H1 (cell line): ENCODE measurements around the gene SPECC1. TPM values are rescaled to one million over a fixed set of nuclear protein-coding genes. Genes with fewer than 3 reads are reported as not detected.
"Not testable (repeated sequence)": the region's sequence is repeated elsewhere in the genome, so short reads cannot be mapped to it uniquely, and the experiment has no call there.

ENCODE experiments used
- CTCF ChIA-PET: fragments of 300-600 bp; sonication (Branson Sonifier 250); formaldehyde crosslinking; loops from one replicate; lab custom pipeline; 2021; ENCODE audit not compliant: partially characterized antibody; lab: Charles Lee
- POLR2A ChIA-PET: fragments of 300-600 bp; sonication (Branson Sonifier 250); formaldehyde crosslinking; loops from one replicate; lab custom pipeline; 2021; ENCODE audit warnings: inconsistent platforms; ENCODE audit not compliant: partially characterized antibody; lab: Charles Lee
- DNase-seq, 2 experiments: peaks; one replicate each; pipeline versions ENCODE4 v3.0.0 to v3.0.0-alpha.2; 2010 to 2022; ENCODE audit warnings: low spot score in 2 of 2, low read depth in 1 of 2, mixed read lengths in 1 of 2
- FAIRE-seq: peaks from 2 replicates; lab custom pipeline; 2011; peaks lifted over from hg19 to GRCh38; lab: Jason Lieb, UNC
- H2AFZ ChIP-seq: 2 replicates; pipeline ENCODE4 v1.8.1; 2012; ENCODE audit warnings: low read length, inconsistent platforms
- H2AK5ac ChIP-seq: 2 replicates; pipeline ENCODE4 v1.6.1; 2013; ENCODE audit warnings: low read depth, low read length
- H2BK120ac ChIP-seq: replicated peaks from 2 replicates; pipeline ENCODE3; 2013; ENCODE audit warnings: low read depth, low read length, inconsistent platforms
- H2BK12ac ChIP-seq: 2 replicates; pipeline ENCODE4 v1.6.1; 2013; ENCODE audit warnings: low read depth, low read length
- H2BK15ac ChIP-seq: 2 replicates; pipeline ENCODE4 v1.6.1; 2013; ENCODE audit warnings: low read length
- H2BK20ac ChIP-seq: 2 replicates; pipeline ENCODE4 v1.6.1; 2013; ENCODE audit warnings: low read length
- H2BK5ac ChIP-seq: 2 replicates; pipeline ENCODE4 v1.6.1; 2013; ENCODE audit warnings: low read depth, low read length
- H3K14ac ChIP-seq: 2 replicates; pipeline ENCODE4 v1.6.1; 2013; ENCODE audit warnings: inconsistent platforms; ENCODE audit not compliant: insufficient read length
- H3K18ac ChIP-seq: 2 replicates; pipeline ENCODE4 v1.6.1; 2013; ENCODE audit warnings: low read length; ENCODE audit errors: extremely low read depth
- H3K23ac ChIP-seq: 2 replicates; pipeline ENCODE4 v1.6.1; 2013; ENCODE audit warnings: inconsistent platforms; ENCODE audit not compliant: insufficient read length
- H3K23me2 ChIP-seq: 2 replicates; pipeline ENCODE4 v1.6.1; 2013; ENCODE audit warnings: low read depth, low read length
- H3K27ac ChIP-seq: 2 replicates; pipeline ENCODE4 v1.6.1; 2011; ENCODE audit warnings: low read depth, low read length, inconsistent platforms
- H3K27me3 ChIP-seq, 4 experiments: replicated peaks in 1 of 4; 1 replicate in 1 of 4; 2 replicates in 3 of 4; pipeline versions ENCODE4 v1.6.1 to v1.8.1; 2011 to 2013; ENCODE audit warnings: low read length in 3 of 4, mild to moderate bottlenecking in 3 of 4, inconsistent platforms in 2 of 4, mixed read lengths in 2 of 4, moderate library complexity in 1 of 4; ENCODE audit not compliant: control insufficient read depth in 3 of 4, insufficient read depth in 3 of 4; ENCODE audit errors: extremely low read depth in 1 of 4
- H3K36me3 ChIP-seq, 4 experiments: 2 replicates each; pipeline versions ENCODE4 v1.6.1 to v1.8.1; 2011 to 2013; ENCODE audit warnings: mild to moderate bottlenecking in 4 of 4, low read length in 3 of 4, moderate library complexity in 2 of 4, control low read depth in 1 of 4, inconsistent platforms in 1 of 4; ENCODE audit not compliant: insufficient read depth in 4 of 4, control insufficient read depth in 2 of 4
- H3K4ac ChIP-seq: replicated peaks from 2 replicates; pipeline ENCODE3; 2013; ENCODE audit warnings: low read length, low read depth, mixed read lengths, inconsistent platforms; ENCODE audit not compliant: insufficient read length
- H3K4me1 ChIP-seq, 4 experiments: replicated peaks in 1 of 4; 1 replicate in 1 of 4; 2 replicates in 3 of 4; pipeline versions ENCODE4 v1.6.1 to v1.8.1; 2011 to 2013; ENCODE audit warnings: low read length in 3 of 4, inconsistent platforms in 2 of 4, mixed read lengths in 1 of 4; ENCODE audit not compliant: insufficient read depth in 4 of 4, control insufficient read depth in 3 of 4
- H3K4me2 ChIP-seq, 2 experiments: 2 replicates each; pipeline versions ENCODE4 v1.6.1 to v1.8.1; 2011 to 2013; ENCODE audit warnings: low read depth in 2 of 2, low read length in 2 of 2, control low read depth in 1 of 2, inconsistent platforms in 1 of 2, mild to moderate bottlenecking in 1 of 2; ENCODE audit not compliant: insufficient read depth in 1 of 2
- H3K4me3 ChIP-seq, 4 experiments: fragments of 200-600, 300-600 bp in 1 of 4; sonication (generic), shearing (Covaris generic), sonication (Bioruptor Twin) in 1 of 4; 2 replicates each; pipeline versions ENCODE4 v1.5.1 to v1.8.1; 2011 to 2016; ENCODE audit warnings: low read length in 4 of 4, low read depth in 3 of 4, control low read depth in 2 of 4, inconsistent platforms in 2 of 4, mild to moderate bottlenecking in 2 of 4, mixed read lengths in 1 of 4, moderate library complexity in 1 of 4; ENCODE audit not compliant: insufficient read depth in 2 of 4; ENCODE audit errors: extremely low read depth in 1 of 4
- H3K56ac ChIP-seq: replicated peaks from 2 replicates; pipeline ENCODE3; 2013; ENCODE audit warnings: low read depth, mild to moderate bottlenecking, mixed read lengths, low read length, inconsistent platforms; ENCODE audit not compliant: insufficient read length
- H3K79me1 ChIP-seq: 2 replicates; pipeline ENCODE4 v1.6.1; 2013; ENCODE audit warnings: low read depth, low read length, control low read depth
- H3K79me2 ChIP-seq, 2 experiments: 2 replicates each; pipeline versions ENCODE4 v1.6.1 to v1.8.1; 2012 to 2013; ENCODE audit warnings: low read length in 2 of 2, mild to moderate bottlenecking in 2 of 2, inconsistent platforms in 1 of 2; ENCODE audit not compliant: insufficient read depth in 2 of 2, control insufficient read depth in 1 of 2
- H3K9ac ChIP-seq, 4 experiments: replicated peaks in 1 of 4; 1 replicate in 1 of 4; 2 replicates in 3 of 4; pipeline versions ENCODE4 v1.6.1 to v1.8.1; 2011 to 2013; ENCODE audit warnings: low read depth in 3 of 4, low read length in 3 of 4, control low read depth in 2 of 4, mild to moderate bottlenecking in 2 of 4, moderate library complexity in 2 of 4, inconsistent platforms in 1 of 4; ENCODE audit errors: extremely low read depth in 1 of 4
- H3K9me3 ChIP-seq, 2 experiments: 2 replicates each; pipeline versions ENCODE4 v1.6.1 to v1.8.1; 2012 to 2013; ENCODE audit warnings: mild to moderate bottlenecking in 2 of 2, moderate library complexity in 2 of 2, control low read depth in 1 of 2, inconsistent platforms in 1 of 2, low read depth in 1 of 2, low read length in 1 of 2, mixed read lengths in 1 of 2; ENCODE audit not compliant: insufficient read depth in 2 of 2
- H4K20me1 ChIP-seq, 2 experiments: replicated peaks in 1 of 2; 2 replicates each; pipeline versions ENCODE3 to v1.8.1; 2011 to 2013; ENCODE audit warnings: inconsistent platforms in 2 of 2, low read length in 2 of 2, mild to moderate bottlenecking in 1 of 2; ENCODE audit not compliant: insufficient read depth in 2 of 2, control insufficient read depth in 1 of 2
- H4K5ac ChIP-seq: 2 replicates; pipeline ENCODE4 v1.6.1; 2013; ENCODE audit warnings: low read length, low read depth, mixed read lengths, inconsistent platforms; ENCODE audit not compliant: insufficient read length
- H4K8ac ChIP-seq: 2 replicates; pipeline ENCODE4 v1.8.0; 2013; ENCODE audit warnings: mild to moderate bottlenecking, moderate library complexity, low read length, inconsistent platforms; ENCODE audit not compliant: insufficient read depth; ENCODE audit errors: extremely low read depth
- H4K91ac ChIP-seq: replicated peaks from 2 replicates; pipeline ENCODE3; 2013; ENCODE audit warnings: low read length, mixed read lengths, inconsistent platforms; ENCODE audit not compliant: insufficient read length
- WGBS, 2 experiments: shearing (Covaris generic) in 1 of 2; methylation state at CpG; one replicate each; pipeline versions ENCODE4 v1.1.6 to v1.1.7; 2013 to 2015; ENCODE audit warnings: low lambda C conversion rate in 2 of 2, mixed read lengths in 2 of 2, inconsistent platforms in 1 of 2, low coverage in 1 of 2, missing lambda C conversion rate in 1 of 2; ENCODE audit not compliant: insufficient replicate concordance in 2 of 2, insufficient coverage in 1 of 2, insufficient read length in 1 of 2; ENCODE audit errors: extremely low coverage in 1 of 2, missing lambda C conversion rate in 1 of 2; 5-methylcytosine and 5-hydroxymethylcytosine counted together
- polyA plus RNA-seq, 7 experiments: library from polyadenylated mRNA; depleted of rRNA in 3 of 7; stranded (reverse) in 5 of 7; unstranded in 2 of 7; fragments of >200 nt in 5 of 7; fragments of 200-250 nt in 2 of 7; gene quantifications; 1 replicate in 5 of 7; 2 replicates in 1 of 7; 4 replicates in 1 of 7; pipeline versions ENCODE4 v1.2.1 to v1.2.3, GENCODE V29; 2011 to 2013; ENCODE audit warnings: missing spikeins in 2 of 7, mixed read lengths in 2 of 7
- total RNA-seq: library from RNA; stranded (reverse); fragmentation: NEBNext Ultra II Directional; extraction: Animal tissue kit (Norgen Biotek cat#: 25700); gene quantifications from 2 replicates; pipeline ENCODE4 v1.2.1, GENCODE V29; 2021

Gene SPECC1
- total and polyA plus RNA-seq, 2 of the 8 experiments (the other 6 are each of a cell fraction or from before 2014, with no cell fraction given): 35.8 to 87.9 TPM

- H3K9ac ChIP-seq: not testable (repeated sequence)
These were observed 7.4 kb downstream of the SPECC1 start for GRCh38 chr17:20016475-20016992.

More at GRCh38 chr17:20016475-20016992, 7.4 kb downstream of the SPECC1 start:
- H2AFZ ChIP-seq, H2BK15ac ChIP-seq, H2AK5ac ChIP-seq, H4K20me1 ChIP-seq, H3K27me3 ChIP-seq, H3K4ac ChIP-seq, H3K27ac ChIP-seq, H3K79me1 ChIP-seq, H3K23ac ChIP-seq, H3K9me3 ChIP-seq, H3K4me1 ChIP-seq, H4K8ac ChIP-seq, H3K56ac ChIP-seq, H3K23me2 ChIP-seq, POLR2A ChIA-PET, H4K5ac ChIP-seq, H3K79me2 ChIP-seq, H3K4me2 ChIP-seq, H3K4me3 ChIP-seq, H4K91ac ChIP-seq, H3K14ac ChIP-seq, H2BK120ac ChIP-seq, H2BK20ac ChIP-seq, H3K18ac ChIP-seq, H2BK5ac ChIP-seq, H2BK12ac ChIP-seq, H3K36me3 ChIP-seq, FAIRE-seq: not testable (repeated sequence)
- CTCF ChIA-PET: interaction anchor here (0.6 to 1.0 kb wide), 3 partner anchors 8 to 110 kb away, joined by 3 to 4 read pairs (median 3); no protein-coding TSS in a partner anchor
- 91% methylated on average over 32 of the region's 32 CpGs; no CpG with 5 or more reads in 1 of the 2 experiments for WGBS, 2 experiments
- peak in 1 of 2 experiments; percentile 44 for DNase-seq
